Fibroblast of mammary gland (primary cell): ENCODE measurements around the gene CFAP20DC.

ENCODE experiments used
- DNase-seq: peaks from one replicate; pipeline ENCODE4 v3.0.0-alpha.2; 2010; ENCODE audit warnings: low read depth
- H3K4me3 ChIP-seq: 2 replicates; pipeline ENCODE4 v1.5.1; 2011; ENCODE audit warnings: low read depth, mild to moderate bottlenecking, low read length, moderate library complexity; ENCODE audit not compliant: control insufficient read depth
- CTCF ChIP-seq: conservative IDR thresholded peaks from 2 replicates; pipeline ENCODE4 v1.5.1; 2011; ENCODE audit warnings: low read depth, low read length, inconsistent platforms; ENCODE audit not compliant: control insufficient read depth, insufficient read depth

CFAP20DC gene

GRCh38 chr3:58994746-58995330, 55.0 kb downstream of the CFAP20DC start:
- peak; percentile 78 for DNase-seq
- peak; percentile 94 for TF ChIP-seq CTCF
- H3K4me3 ChIP-seq = no peak overlapping the region

- no peak for TF ChIP-seq CTCF
- DNase-seq = no peak
- H3K4me3 ChIP-seq = no peak overlapping the region
These were observed 56.3 kb downstream of the CFAP20DC start for GRCh38 chr3:58993547-58993946.

- TF ChIP-seq CTCF = no peak
These were observed 58.2 kb downstream of the CFAP20DC start for GRCh38 chr3:58991623-58992022.

GRCh38 chr3:58991026-58991425, 58.8 kb downstream of the CFAP20DC start:
- no peak for DNase-seq
- H3K4me3 ChIP-seq = no peak overlapping the region

More at GRCh38 chr3:58991623-58992022, 58.2 kb downstream of the CFAP20DC start:
- no peak overlapping the region for H3K4me3 ChIP-seq
- no peak for DNase-seq

GRCh38 chr3:58989955-58990354, 59.9 kb downstream of the CFAP20DC start:
- no peak for TF ChIP-seq CTCF
- H3K4me3 ChIP-seq = no peak overlapping the region
- no peak for DNase-seq

More at GRCh38 chr3:58991026-58991425, 58.8 kb downstream of the CFAP20DC start:
- no peak for TF ChIP-seq CTCF

GRCh38 chr3:58989163-58989562, 60.7 kb downstream of the CFAP20DC start:
- TF ChIP-seq CTCF = no peak
- DNase-seq = peak; percentile 61
- H3K4me3 ChIP-seq = no peak overlapping the region

- TF ChIP-seq CTCF = no peak
- no peak overlapping the region for H3K4me3 ChIP-seq
- DNase-seq = no peak
These were observed 61.8 kb downstream of the CFAP20DC start for GRCh38 chr3:58988041-58988440.
